Measurements from ENCODE around the gene ANO1. TPM values are rescaled to one million over a fixed set of nuclear protein-coding genes. Genes with fewer than 3 reads are reported as not detected.

ANO1 gene
- total RNA-seq, 3 donors from 2014 or later = 0.14 to 0.20 (median 0.16) TPM

DNA sequence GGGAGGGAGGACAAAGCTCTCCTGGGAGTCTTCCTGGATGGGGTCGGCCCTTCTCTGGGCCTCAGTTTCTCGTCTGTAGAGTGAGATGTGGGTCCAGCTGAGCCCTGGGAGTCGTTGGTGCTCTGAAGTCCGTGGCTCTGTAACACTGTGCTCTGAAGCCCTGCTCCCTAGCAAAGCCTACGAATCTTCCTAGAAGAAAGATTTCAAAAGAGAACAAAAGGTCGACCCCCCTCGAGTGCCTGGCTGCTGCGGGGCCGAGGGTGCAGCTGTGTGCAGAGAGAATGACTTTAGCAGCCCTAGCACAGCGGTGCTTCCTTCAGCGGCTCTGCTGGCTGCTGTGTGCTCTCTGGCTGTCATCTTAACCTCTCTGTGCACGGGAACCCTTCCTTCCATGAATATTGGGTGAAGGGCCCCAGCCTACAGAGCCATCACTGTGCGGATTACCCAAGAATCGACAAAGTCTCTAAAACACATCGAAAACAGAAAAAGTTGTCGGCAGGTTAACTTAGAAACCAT lies 10.7 kb downstream of the ANO1 start:
- DNase-seq = no peak
- Mint-ChIP-seq H3K9me3 (no peaks in the 10 kb centered on the region), H3K4me1 (ENCODE audit: low read depth) (no peaks in the 10 kb centered on the region), H3K4me3 (no peak overlapping the region), H3K36me3 (ENCODE audit: insufficient read depth) (no peaks in the 10 kb centered on the region), H3K27me3 (ENCODE audit: low read depth) (peaks cover 15% of the 10 kb centered on the region)
- ATAC-seq = no peak

DNA sequence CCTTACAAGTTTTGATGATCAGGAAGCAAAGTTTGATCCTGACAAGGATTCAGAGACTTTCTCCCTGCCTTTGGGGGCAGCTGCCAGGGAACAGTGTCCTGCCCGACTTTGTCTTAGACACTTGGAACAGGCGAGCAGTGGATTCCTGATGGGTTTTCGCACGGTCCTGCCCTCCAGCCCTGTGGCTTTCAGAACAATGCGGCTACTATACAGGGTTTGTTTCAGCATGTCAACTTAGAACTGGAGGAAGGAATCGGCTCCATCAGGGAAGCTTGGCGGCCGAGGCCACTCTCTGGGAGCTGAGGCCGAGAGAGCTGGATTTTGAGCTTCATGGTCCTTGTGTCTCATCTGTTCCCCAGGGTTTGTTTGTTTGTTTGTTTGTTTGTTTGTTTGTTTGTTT lies 11.5 kb downstream of the ANO1 start:
- no peak overlapping the region for H3K4me3 Mint-ChIP-seq
- peaks cover 15% of the 10 kb centered on the region for H3K27me3 Mint-ChIP-seq (ENCODE audit: low read depth)

DNA sequence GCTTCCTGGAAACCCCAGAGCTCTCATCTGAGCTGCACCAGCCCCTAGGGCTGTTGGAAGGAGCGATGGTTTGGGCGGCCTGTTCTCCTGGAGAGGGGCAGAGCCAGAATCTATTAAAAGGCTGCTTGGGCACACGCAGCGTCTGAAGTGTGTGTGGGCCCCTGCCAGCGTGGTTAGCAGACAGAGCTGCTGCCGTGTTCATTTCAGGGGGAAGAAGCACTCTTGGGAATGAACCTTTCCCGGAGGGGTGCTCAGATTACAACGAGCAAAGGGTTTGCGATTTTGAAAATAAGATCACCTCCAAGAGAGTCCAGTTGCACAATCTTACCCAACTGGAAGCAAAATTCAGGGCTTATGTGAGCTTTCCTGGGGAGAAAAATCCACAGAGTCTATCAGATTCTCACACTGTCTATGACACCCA lies 12.9 kb downstream of the ANO1 start:
- Mint-ChIP-seq H3K27me3 (ENCODE audit: low read depth) (peaks cover 14% of the 10 kb centered on the region), H3K36me3 (ENCODE audit: insufficient read depth) (no peaks in the 10 kb centered on the region), H3K9me3 (no peaks in the 10 kb centered on the region), H3K4me3 (no peak overlapping the region), H3K4me1 (ENCODE audit: low read depth) (no peaks in the 10 kb centered on the region)
- ATAC-seq = no peak
- no peak for DNase-seq

More for the DNA sequence above, 11.5 kb downstream of the ANO1 start:
- H3K4me1 Mint-ChIP-seq (ENCODE audit: low read depth) = no peaks in the 10 kb centered on the region
- DNase-seq (no peak), ATAC-seq (no peak)
- no peaks in the 10 kb centered on the region for H3K36me3 Mint-ChIP-seq (ENCODE audit: insufficient read depth)
- no peaks in the 10 kb centered on the region for H3K9me3 Mint-ChIP-seq

DNA sequence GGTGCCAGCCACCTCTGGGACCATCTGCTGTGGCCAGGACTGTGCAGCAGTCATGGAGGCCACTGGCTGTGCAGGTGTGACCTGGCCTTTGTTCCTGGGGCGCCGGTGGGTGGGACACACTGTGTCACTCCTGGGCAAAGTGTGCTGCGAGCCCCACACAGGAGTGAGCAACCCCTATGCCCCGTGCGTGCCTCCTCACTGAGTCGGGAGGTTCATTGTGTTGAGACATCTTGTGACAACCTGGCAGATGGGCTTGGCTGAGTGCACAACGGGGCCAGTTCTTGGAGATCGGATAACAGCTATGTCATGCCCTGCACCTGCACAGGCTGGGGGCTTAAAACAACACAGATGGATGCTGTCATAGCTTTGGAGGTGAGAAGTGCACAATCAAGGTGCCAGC lies 13.5 kb downstream of the ANO1 start:
- Mint-ChIP-seq H3K4me1 (ENCODE audit: low read depth) (no peaks in the 10 kb centered on the region), H3K36me3 (ENCODE audit: insufficient read depth) (no peaks in the 10 kb centered on the region), H3K27me3 (ENCODE audit: low read depth) (peaks cover 14% of the 10 kb centered on the region), H3K4me3 (no peak overlapping the region), H3K9me3 (no peaks in the 10 kb centered on the region)
- DNase-seq (no peak), ATAC-seq (no peak)

DNA sequence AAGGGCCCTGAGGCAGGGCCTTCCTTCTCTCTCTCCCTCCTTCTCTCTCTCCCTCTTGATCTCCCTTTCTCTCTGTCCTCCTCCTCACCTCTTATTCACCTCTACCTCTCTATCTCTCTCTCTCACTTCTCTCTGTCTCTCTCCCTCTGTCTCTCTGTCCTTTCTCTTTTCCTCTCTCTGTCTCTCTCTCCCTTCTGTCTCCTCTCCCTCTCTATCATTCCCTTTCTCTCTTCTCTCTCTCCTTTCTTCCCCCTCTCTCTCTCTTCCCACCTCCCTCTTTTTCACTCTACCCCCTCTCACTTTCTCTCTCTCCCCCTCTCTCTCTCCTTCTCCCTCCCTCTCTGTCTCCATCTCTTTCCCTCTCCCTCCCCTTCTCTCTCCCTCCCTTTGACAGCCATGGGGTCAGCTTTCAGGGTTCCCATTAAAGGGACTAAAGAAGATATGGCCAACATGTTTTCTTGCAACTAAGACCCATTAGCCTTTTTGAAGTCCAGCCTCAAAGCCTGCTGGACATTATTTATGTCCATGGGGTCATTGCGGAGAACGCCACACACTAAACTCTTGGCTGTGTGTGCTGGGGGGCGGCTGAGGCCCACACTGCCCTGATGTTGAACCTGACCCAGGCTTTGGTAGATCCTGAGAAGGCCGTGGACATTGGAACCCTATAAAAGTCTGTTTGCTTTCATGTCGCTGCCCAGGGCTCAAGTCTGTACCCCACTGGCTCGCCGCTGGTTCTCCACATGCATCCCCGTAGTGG lies 15.0 kb downstream of the ANO1 start:
- H3K36me3 Mint-ChIP-seq (ENCODE audit: insufficient read depth) = no peaks in the 10 kb centered on the region
- H3K4me1 Mint-ChIP-seq (ENCODE audit: low read depth) = no peaks in the 10 kb centered on the region
- ATAC-seq (no peak), DNase-seq (no peak)
- H3K9me3 Mint-ChIP-seq = no peaks in the 10 kb centered on the region
- peaks cover 11% of the 10 kb centered on the region for H3K27me3 Mint-ChIP-seq (ENCODE audit: low read depth)
- H3K4me3 Mint-ChIP-seq = no peak overlapping the region

DNA sequence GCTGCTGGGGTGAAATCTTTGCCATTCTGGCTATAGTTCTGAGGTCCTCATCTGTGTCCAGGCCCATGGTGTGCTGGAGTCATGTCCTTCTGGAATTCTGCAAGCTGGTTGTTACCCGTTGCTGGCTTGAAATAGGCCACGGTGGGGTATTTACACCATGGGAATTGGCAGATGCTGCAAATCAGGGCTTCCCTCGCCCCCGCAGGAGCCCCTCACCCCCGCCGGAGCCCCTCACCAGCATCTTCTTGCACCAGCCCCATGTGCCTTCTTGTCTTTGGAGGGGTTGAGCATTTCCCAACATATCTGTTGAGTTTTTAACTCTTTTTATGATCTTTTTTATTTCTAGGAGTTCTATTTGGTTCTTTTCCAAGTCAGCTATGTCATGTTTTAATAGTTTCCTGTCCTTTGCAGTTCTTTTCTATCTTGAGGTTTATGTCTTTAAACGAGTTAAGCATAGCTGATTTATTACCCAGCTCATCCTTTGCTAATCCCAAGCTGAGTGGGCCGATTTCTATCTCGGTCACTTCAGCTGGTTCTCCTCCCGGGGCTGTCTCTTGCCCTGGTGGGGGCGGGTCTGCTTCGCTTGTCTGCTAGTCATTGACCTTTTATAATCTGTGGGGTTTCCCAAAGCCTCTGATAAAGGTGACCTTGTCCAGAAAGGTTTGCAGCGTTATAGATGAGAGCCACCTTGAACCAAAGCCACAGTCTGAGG lies 17.6 kb downstream of the ANO1 start:
- ATAC-seq = no peak
- peaks cover 3% of the 10 kb centered on the region for H3K27me3 Mint-ChIP-seq (ENCODE audit: low read depth)
- no peak for DNase-seq
- H3K36me3 Mint-ChIP-seq (ENCODE audit: insufficient read depth) = no peaks in the 10 kb centered on the region
- H3K9me3 Mint-ChIP-seq = no peaks in the 10 kb centered on the region
- H3K4me3 Mint-ChIP-seq = no peak overlapping the region
- H3K4me1 Mint-ChIP-seq (ENCODE audit: low read depth) = no peaks in the 10 kb centered on the region

DNA sequence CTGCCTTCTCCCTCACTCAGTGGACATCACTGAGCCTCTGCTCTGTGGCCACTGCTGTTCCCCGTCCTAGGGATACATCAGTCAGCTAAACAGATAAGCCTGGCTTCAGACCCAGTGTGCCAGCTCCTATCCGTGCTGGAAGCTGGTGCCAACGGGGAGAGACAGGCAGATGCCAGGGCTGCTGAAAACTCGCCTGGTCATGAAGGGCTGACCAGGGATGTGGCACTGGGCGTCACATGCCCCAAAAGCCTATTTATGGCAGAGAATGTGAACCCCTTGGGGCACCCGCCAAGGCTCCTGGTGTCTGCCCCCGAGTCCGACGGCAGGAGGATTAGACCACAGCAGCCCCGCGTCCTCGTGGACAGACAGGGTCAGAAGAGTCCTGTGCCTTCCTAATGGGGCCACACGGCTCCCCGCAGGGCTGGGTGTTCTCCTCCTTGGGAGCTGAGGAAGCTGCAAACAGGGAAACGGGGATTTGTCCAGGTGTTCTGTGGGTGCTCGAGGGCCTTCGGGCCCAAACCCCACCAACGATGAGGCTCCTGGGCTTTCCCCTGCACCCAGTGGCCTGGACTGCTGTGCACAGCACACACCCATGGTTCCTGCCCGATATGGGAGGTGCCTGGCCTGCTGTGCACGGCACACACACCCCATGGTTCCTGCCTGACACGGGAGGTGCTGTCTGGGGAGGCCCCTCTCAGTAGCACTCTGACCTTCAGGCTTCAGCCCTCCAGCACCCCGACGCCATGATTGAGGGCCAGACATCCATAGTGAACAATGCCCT lies 19.9 kb downstream of the ANO1 start:
- H3K9me3 Mint-ChIP-seq = no peaks in the 10 kb centered on the region
- no peak overlapping the region for H3K4me3 Mint-ChIP-seq
- DNase-seq = no peak
- ATAC-seq = no peak
- no peaks in the 10 kb centered on the region for H3K27me3 Mint-ChIP-seq (ENCODE audit: low read depth)
- H3K4me1 Mint-ChIP-seq (ENCODE audit: low read depth) = no peaks in the 10 kb centered on the region
- no peaks in the 10 kb centered on the region for H3K36me3 Mint-ChIP-seq (ENCODE audit: insufficient read depth)

DNA sequence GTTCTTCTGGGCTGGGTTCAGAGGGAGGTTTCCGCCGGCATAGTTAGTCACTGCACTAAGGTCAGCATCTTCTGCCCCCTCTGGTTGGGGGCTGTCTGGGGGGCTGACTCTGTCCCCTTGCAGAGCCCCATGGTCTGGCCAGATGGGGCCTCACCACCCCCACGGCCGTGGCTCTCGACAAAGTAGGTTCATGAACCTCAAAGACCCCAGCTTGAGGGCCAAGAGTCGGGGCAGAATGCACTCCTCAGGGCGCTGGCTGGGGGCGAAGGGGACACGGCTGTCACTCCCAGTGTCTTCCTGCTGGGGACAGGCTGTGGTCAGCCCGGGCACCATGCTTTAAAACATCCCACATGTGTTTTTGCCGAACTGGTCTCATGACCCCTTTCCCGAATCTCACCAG lies 20.8 kb downstream of the ANO1 start:
- DNase-seq (no peak), ATAC-seq (no peak)

DNA sequence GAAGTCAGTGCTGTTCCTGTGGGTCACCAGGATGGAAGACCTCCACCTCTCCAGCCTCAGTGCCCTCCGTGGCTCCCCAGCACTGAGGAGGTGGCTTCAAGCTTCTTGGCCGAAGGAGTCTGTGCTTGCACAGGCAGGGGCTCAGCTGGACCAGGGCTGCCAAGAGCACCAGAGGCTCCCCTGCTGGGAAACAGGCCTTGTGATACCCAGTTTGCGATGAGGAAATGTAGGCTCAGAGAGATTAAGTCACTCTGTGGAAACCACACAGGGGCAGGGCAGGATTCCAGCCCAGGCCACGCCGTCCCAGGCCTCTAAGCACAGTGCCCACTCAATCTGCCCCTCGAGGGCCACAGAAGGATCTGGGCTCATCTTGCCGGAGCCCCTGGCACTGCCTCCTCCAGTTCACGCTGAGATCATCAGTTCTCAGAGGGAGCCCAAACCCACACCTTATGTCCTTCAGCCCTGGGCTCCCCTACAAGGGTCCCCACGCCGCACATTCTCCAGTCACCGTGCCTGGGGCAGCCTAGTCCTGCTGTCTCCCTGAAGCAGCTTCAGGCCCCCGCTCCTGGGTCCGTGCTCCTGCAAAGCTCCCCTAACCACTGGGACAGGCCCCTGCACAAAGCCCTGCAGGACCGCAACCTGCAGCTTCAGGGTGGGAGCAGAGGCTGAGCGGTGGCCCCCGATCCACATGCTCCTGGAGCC lies 21.6 kb downstream of the ANO1 start:
- no peaks in the 10 kb centered on the region for H3K36me3 Mint-ChIP-seq (ENCODE audit: insufficient read depth)

More for the DNA sequence above, 20.8 kb downstream of the ANO1 start:
- no peaks in the 10 kb centered on the region for H3K9me3 Mint-ChIP-seq
- no peaks in the 10 kb centered on the region for H3K4me1 Mint-ChIP-seq (ENCODE audit: low read depth)
- no peaks in the 10 kb centered on the region for H3K27me3 Mint-ChIP-seq (ENCODE audit: low read depth)
- H3K36me3 Mint-ChIP-seq (ENCODE audit: insufficient read depth) = no peaks in the 10 kb centered on the region
- no peak overlapping the region for H3K4me3 Mint-ChIP-seq

DNA sequence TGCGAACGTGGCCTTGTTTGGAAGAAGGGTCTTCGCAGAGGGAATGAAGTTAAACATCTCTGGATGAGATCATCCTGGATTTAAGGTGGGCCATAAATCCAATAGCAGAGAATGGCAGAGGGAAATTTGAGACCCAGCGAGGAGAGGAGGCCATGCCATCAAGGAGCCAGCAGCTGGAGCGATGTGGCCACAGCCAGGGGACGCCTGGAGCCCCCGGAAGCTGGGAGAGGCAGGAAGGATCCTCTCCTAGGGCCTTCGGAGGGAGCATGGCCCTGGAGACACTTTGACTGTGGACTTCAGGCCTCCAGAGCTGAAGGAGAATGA lies 22.1 kb downstream of the ANO1 start:
- DNase-seq = no peak
- H3K27me3 Mint-ChIP-seq (ENCODE audit: low read depth) = peaks cover 6% of the 10 kb centered on the region
- H3K36me3 Mint-ChIP-seq (ENCODE audit: insufficient read depth) = no peaks in the 10 kb centered on the region
- H3K9me3 Mint-ChIP-seq = no peaks in the 10 kb centered on the region
- ATAC-seq = no peak
- H3K4me3 Mint-ChIP-seq = no peak overlapping the region
- H3K4me1 Mint-ChIP-seq (ENCODE audit: low read depth) = no peaks in the 10 kb centered on the region

More for the DNA sequence above, 21.6 kb downstream of the ANO1 start:
- H3K4me3 Mint-ChIP-seq = no peak overlapping the region
- H3K9me3 Mint-ChIP-seq = no peaks in the 10 kb centered on the region
- ATAC-seq (no peak), DNase-seq (no peak)
- peaks cover 3% of the 10 kb centered on the region for H3K27me3 Mint-ChIP-seq (ENCODE audit: low read depth)
- no peaks in the 10 kb centered on the region for H3K4me1 Mint-ChIP-seq (ENCODE audit: low read depth)

DNA sequence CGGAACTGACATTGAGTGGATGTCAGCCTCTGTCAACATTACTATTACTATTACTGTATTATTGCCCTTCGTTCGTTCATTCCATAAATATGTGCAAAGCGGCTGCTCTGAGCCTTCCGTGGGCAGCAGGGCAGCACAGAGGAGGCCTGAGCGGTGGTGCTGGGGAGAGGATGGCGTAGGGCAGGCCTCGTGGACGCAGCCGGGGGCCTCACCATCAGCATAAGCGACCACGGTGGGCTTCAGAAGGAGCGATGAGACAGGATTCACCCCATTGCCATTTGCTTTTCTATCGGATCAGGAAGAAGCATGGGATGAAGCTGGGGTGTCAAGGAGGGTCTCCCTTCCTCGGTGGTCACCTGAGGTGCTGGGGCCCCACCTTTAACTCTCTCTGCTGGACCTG lies 22.7 kb downstream of the ANO1 start:
- Mint-ChIP-seq H3K4me3 (no peak overlapping the region), H3K4me1 (ENCODE audit: low read depth) (no peaks in the 10 kb centered on the region), H3K36me3 (ENCODE audit: insufficient read depth) (no peaks in the 10 kb centered on the region), H3K27me3 (ENCODE audit: low read depth) (peaks cover 6% of the 10 kb centered on the region), H3K9me3 (no peaks in the 10 kb centered on the region)
- ATAC-seq (no peak), DNase-seq (no peak)

DNA sequence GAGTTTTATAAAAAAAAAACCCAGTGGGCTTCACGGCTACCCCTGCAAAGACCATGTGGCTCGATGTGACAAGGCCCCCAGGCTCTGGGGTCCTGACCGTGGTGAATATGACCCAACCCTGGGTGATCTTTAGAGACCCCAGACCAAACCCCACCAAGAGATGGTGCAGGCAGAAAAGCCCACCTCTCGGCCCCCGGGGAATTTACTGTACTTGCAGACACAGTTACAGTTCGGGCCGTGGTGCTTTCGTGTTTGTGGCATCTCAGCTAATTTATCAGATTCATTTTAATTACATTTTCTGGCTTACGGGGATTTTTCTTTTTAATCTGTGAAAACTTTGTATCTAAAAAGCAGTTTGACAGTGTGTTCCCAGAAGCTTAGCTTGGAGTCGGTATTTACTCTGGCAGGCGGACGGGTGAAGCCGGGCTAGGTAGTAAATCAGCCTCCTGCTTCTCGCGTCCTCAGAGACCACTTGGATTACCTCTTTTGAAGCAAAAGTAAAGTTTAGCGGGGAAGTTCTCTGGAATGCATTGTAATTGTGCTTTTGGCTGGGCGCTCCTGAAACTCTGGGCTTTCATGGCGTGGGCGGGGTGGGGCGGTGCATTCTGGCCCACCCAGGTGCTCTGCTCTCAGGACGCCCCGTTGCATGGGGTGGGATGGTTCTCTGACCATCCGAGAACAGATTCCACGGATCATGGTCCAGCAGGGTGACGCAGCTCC lies 25.3 kb downstream of the ANO1 start:
- DNase-seq (no peak), ATAC-seq (no peak)
- Mint-ChIP-seq H3K27me3 (ENCODE audit: low read depth) (peaks cover 6% of the 10 kb centered on the region), H3K9me3 (no peaks in the 10 kb centered on the region), H3K36me3 (ENCODE audit: insufficient read depth) (no peaks in the 10 kb centered on the region), H3K4me1 (ENCODE audit: low read depth) (no peaks in the 10 kb centered on the region), H3K4me3 (no peak overlapping the region)

DNA sequence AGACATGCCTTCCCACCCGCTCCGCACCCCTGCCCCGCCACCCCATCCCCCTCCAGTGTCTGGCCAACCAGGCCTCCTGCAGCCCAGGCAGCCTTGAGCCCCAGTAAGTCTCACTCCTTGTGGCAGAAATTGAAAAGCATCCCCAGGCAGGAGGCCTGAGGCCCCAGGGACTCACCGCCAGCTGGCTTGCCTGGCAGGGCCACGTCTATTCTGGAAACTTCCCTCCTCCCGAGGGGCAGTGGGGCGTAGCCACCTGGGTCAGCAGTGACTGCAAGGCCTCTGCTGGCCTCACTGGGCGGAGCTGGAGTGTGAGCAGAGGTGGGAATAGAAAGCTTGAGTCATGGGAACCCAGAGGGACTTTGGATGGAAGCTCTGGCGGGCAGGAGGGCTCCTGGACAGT lies 26.3 kb downstream of the ANO1 start:
- H3K9me3 Mint-ChIP-seq = no peaks in the 10 kb centered on the region
- peaks cover 6% of the 10 kb centered on the region for H3K27me3 Mint-ChIP-seq (ENCODE audit: low read depth)
- DNase-seq (no peak), ATAC-seq (no peak)
- no peaks in the 10 kb centered on the region for H3K36me3 Mint-ChIP-seq (ENCODE audit: insufficient read depth)
- H3K4me1 Mint-ChIP-seq (ENCODE audit: low read depth) = no peaks in the 10 kb centered on the region
- H3K4me3 Mint-ChIP-seq = no peak overlapping the region
